Measurements from ENCODE around the gene PINK1. TPM values are rescaled to one million over a fixed set of nuclear protein-coding genes. Genes with fewer than 3 reads are reported as not detected.

Gene PINK1
- total and polyA plus RNA-seq, 2 of the 13 experiments (the other 11 are each of a cell fraction or from before 2014, with no cell fraction given) = 15.3 to 16.1 TPM

DNA sequence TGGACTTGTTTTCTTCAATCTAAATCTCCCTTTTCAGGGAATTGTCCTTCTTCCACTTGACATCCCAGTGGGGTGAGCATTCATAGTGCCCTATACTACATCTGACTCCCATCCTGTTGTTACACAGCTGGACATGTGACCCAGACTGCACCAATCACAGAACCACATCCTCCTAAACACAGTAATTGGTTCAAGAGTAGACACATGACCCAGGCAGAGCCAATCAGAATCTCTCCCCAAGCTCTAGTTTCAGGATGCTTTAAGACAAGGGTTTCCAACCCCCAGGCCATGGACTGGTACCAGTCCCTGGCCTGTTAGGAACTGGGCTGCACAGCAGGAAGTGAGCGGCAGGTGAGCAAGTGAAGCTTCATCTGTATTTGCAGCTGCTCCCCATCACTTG, 33.5 kb downstream of the PINK1 start (continued):
- TF ChIP-seq ZNF326 (CRISPR knock-in tag; IDR thresholded peaks at IDR 0.05; ENCODE audit: borderline replicate concordance) (no peak), USF2 (IDR thresholded peaks at IDR 0.05; ENCODE audit: low read depth, low read length) (peak; percentile 84), USF2 (CRISPR knock-in tag; IDR thresholded peaks at IDR 0.05; ENCODE audit: borderline replicate concordance) (peak; percentile 82; the same call in 1 of the 2 replicates), MTA3 (CRISPR knock-in tag; IDR thresholded peaks at IDR 0.05) (no peak), ZBTB43 (CRISPR knock-in tag; conservative IDR thresholded peaks at IDR 0.05) (no peak)

GRCh38 chr1:20668581-20668980, 35.3 kb downstream of the PINK1 start:
- TF ChIP-seq FOXM1 (CRISPR knock-in tag; IDR thresholded peaks at IDR 0.05) = no peak
- TF ChIP-seq ZNF775 (CRISPR knock-in tag; IDR thresholded peaks at IDR 0.05; ENCODE audit: borderline replicate concordance) = no peak
- TF ChIP-seq, protein P1, sequence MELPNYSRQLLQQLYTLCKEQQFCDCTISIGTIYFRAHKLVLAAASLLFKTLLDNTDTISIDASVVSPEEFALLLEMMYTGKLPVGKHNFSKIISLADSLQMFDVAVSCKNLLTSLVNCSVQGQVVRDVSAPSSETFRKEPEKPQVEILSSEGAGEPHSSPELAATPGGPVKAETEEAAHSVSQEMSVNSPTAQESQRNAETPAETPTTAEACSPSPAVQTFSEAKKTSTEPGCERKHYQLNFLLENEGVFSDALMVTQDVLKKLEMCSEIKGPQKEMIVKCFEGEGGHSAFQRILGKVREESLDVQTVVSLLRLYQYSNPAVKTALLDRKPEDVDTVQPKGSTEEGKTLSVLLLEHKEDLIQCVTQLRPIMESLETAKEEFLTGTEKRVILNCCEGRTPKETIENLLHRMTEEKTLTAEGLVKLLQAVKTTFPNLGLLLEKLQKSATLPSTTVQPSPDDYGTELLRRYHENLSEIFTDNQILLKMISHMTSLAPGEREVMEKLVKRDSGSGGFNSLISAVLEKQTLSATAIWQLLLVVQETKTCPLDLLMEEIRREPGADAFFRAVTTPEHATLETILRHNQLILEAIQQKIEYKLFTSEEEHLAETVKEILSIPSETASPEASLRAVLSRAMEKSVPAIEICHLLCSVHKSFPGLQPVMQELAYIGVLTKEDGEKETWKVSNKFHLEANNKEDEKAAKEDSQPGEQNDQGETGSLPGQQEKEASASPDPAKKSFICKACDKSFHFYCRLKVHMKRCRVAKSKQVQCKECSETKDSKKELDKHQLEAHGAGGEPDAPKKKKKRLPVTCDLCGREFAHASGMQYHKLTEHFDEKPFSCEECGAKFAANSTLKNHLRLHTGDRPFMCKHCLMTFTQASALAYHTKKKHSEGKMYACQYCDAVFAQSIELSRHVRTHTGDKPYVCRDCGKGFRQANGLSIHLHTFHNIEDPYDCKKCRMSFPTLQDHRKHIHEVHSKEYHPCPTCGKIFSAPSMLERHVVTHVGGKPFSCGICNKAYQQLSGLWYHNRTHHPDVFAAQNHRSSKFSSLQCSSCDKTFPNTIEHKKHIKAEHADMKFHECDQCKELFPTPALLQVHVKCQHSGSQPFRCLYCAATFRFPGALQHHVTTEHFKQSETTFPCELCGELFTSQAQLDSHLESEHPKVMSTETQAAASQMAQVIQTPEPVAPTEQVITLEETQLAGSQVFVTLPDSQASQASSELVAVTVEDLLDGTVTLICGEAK (IDR thresholded peaks at IDR 0.05) = peak; percentile 49
- TF ChIP-seq, protein P1 (CRISPR knock-in tag; IDR thresholded peaks at IDR 0.05) = peak; percentile 90; the same call in 1 of the 2 replicates
- no peak for TF ChIP-seq KLF11 (CRISPR knock-in tag; IDR thresholded peaks at IDR 0.05)
- TF ChIP-seq, protein P2, sequence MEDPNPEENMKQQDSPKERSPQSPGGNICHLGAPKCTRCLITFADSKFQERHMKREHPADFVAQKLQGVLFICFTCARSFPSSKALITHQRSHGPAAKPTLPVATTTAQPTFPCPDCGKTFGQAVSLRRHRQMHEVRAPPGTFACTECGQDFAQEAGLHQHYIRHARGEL (CRISPR knock-in tag; IDR thresholded peaks at IDR 0.05) = no peak

More at GRCh38 chr1:20668581-20668980, 35.3 kb downstream of the PINK1 start:
- Histone ChIP-seq H4K20me1 (ENCODE audit: insufficient read depth, low read length) (no peaks in the 10 kb centered on the region), H3K4me1 (ENCODE audit: insufficient read depth, low read length) (peaks cover 18% of the 10 kb centered on the region; the same call in 1 of the 2 replicates), H3K27ac (ENCODE audit: extremely low read length, insufficient read depth, low read length) (no peak overlapping the region), H3K9me3 (ENCODE audit: low read length) (no peaks in the 10 kb centered on the region), H3K36me3 (replicated peaks in 1 of 2; ENCODE audit: control insufficient read depth in 1 of 2, insufficient read depth in 2 of 2, low read length in 2 of 2) (no peaks in the 10 kb centered on the region), H3K4me3 (replicated peaks in 1 of 3; ENCODE audit: insufficient read depth in 1 of 3, low read depth in 2 of 3, low read length in 3 of 3) (no peak overlapping the region), H3K4me2 (ENCODE audit: low read depth, low read length) (no peak overlapping the region), H3K79me2 (ENCODE audit: insufficient read depth, low read length) (no peaks in the 10 kb centered on the region), H2AFZ (ENCODE audit: low read length) (no peak overlapping the region), H3K9ac (ENCODE audit: insufficient read depth, low read depth, low read length) (no peak overlapping the region), H3K27me3 (ENCODE audit: control insufficient read depth in 1 of 2, insufficient read depth in 2 of 2, low read length in 2 of 2) (no peaks in the 10 kb centered on the region; a peak in 1 of 5 replicates)
- ATAC-seq (no peak), FAIRE-seq (no peak), DNase-seq (ENCODE audit: low spot score) (no peak)
- ChIA-PET CTCF (ENCODE audit: low intra/inter-chr PET ratio, low total read pairs) (no interaction called here), POLR2A (interaction anchor here (0.6 kb wide), 1 partner anchor 24 kb away, joined by 3 read pairs; no protein-coding TSS in a partner anchor)
- BruUV-seq (replicated peaks) = no TSS peak
- intact Hi-C loops (cut with micrococcal nuclease; ENCODE audit: unreplicated experiment) = no loop called here
- in situ Hi-C loops (cut with HindIII; ENCODE audit: extremely low pct_ligation_motif_present, low pct_unique_long_range_greater_than_20kb) = no loop called here
- 100% methylated on average over 1 of the region's 1 CpG for WGBS (ENCODE audit: low lambda C conversion rate)

Measured in HepG2 (cell line).